C1 segment of cervical spinal cord (tissue), 14 donors: ENCODE results near the gene LBH.

Source experiments
- DNase-seq, 14 donors: peaks; one replicate each; lab custom pipeline; 2025; lab: John Stamatoyannopoulos, UW

Gene LBH

GRCh38 chr2:30273574-30273929 lies 42.2 kb downstream of the LBH start:
- no peak for DNase-seq

- DNase-seq: no peak
Observed at GRCh38 chr2:30275256-30275655, 43.9 kb downstream of the LBH start.

- DNase-seq: no peak
Observed at GRCh38 chr2:30276455-30276911, 45.1 kb downstream of the LBH start.

- no peak for DNase-seq
Observed at GRCh38 chr2:30277582-30277981, 46.2 kb downstream of the LBH start.

GRCh38 chr2:30278419-30278818 lies 47.1 kb downstream of the LBH start:
- no peak for DNase-seq

GRCh38 chr2:30280596-30281434 lies 49.5 kb downstream of the LBH start:
- no peak for DNase-seq

GRCh38 chr2:30282081-30282480 lies 50.7 kb downstream of the LBH start:
- no peak for DNase-seq

- no peak for DNase-seq
Observed at GRCh38 chr2:30282721-30283120, 51.4 kb downstream of the LBH start.

- no peak for DNase-seq
Observed at GRCh38 chr2:30283931-30284565, 52.7 kb downstream of the LBH start.

GRCh38 chr2:30285758-30286157 lies 54.4 kb downstream of the LBH start:
- DNase-seq: no peak

- no peak for DNase-seq
Observed at GRCh38 chr2:30287190-30287840, 56.0 kb downstream of the LBH start.

GRCh38 chr2:30287857-30288513 lies 56.7 kb downstream of the LBH start:
- no peak for DNase-seq

- DNase-seq: no peak
Observed at GRCh38 chr2:30288561-30288960, 57.2 kb downstream of the LBH start.

- DNase-seq: no peak
Observed at GRCh38 chr2:30293303-30293921, 62.1 kb downstream of the LBH start.

- DNase-seq: no peak
Observed at GRCh38 chr2:30294133-30294532, 62.8 kb downstream of the LBH start.

GRCh38 chr2:30296496-30296895 lies 65.2 kb downstream of the LBH start:
- DNase-seq: no peak

- DNase-seq: no peak
Observed at GRCh38 chr2:30298302-30298701, 67.0 kb downstream of the LBH start.

- DNase-seq: no peak
Observed at GRCh38 chr2:30300122-30300455, 68.8 kb downstream of the LBH start.

- DNase-seq: no peak
Observed at GRCh38 chr2:30300456-30301221, 69.3 kb downstream of the LBH start.

GRCh38 chr2:30301551-30301950 lies 70.2 kb downstream of the LBH start:
- no peak for DNase-seq

GRCh38 chr2:30302566-30302965 lies 71.2 kb downstream of the LBH start:
- no peak for DNase-seq
